ENCODE results near the gene MYOC. TPM values are rescaled to one million over a fixed set of nuclear protein-coding genes. Genes with fewer than 3 reads are reported as not detected.
"Not testable (repeated sequence)": the region's sequence is repeated elsewhere in the genome, so short reads cannot be mapped to it uniquely, and the experiment has no call there.

MYOC gene
- total RNA-seq, 3 donors from 2014 or later: 2.0 to 18.7 (median 4.9) TPM

GRCh38 chr1:171664976-171665375 is 12.5 kb upstream of the MYOC start:
- intact Hi-C loops (cut with DNase I; ENCODE audit: low total_unique reads): no loop called here
- Histone ChIP-seq H3K36me3 (no peaks in the 10 kb centered on the region), H3K27me3 (no peaks in the 10 kb centered on the region), H3K4me3 (no peak overlapping the region), H3K4me1 (no peaks in the 10 kb centered on the region), H3K9me3 (no peaks in the 10 kb centered on the region), H3K27ac (no peak overlapping the region)
- TF ChIP-seq POLR2A (IDR thresholded peaks at IDR 0.05): no peak
- TF ChIP-seq POLR2AphosphoS5 (IDR thresholded peaks at IDR 0.05): no peak
- no peak for TF ChIP-seq CTCF (IDR thresholded peaks at IDR 0.05)
- no peak for DNase-seq (ENCODE audit: low spot score in 2 of 2)

GRCh38 chr1:171663854-171664575 is 11.5 kb upstream of the MYOC start:
- intact Hi-C loops (cut with DNase I; ENCODE audit: low total_unique reads): no loop called here
- Histone ChIP-seq H3K27me3 (no peaks in the 10 kb centered on the region), H3K4me1 (no peaks in the 10 kb centered on the region), H3K36me3 (no peaks in the 10 kb centered on the region), H3K27ac (peak overlapping the region in 1 of 2 donors; percentile 55), H3K9me3 (no peaks in the 10 kb centered on the region), H3K4me3 (no peak overlapping the region)
- TF ChIP-seq CTCF (IDR thresholded peaks at IDR 0.05) (no peak), POLR2A (IDR thresholded peaks at IDR 0.05) (no peak), POLR2AphosphoS5 (IDR thresholded peaks at IDR 0.05) (no peak)
- no peak for DNase-seq (ENCODE audit: low spot score in 2 of 2)

GRCh38 chr1:171663036-171663853 is 10.8 kb upstream of the MYOC start:
- H3K36me3 ChIP-seq: no peaks in the 10 kb centered on the region
- no peaks in the 10 kb centered on the region for H3K9me3 ChIP-seq
- DNase-seq (ENCODE audit: low spot score in 2 of 2): no peak
- H3K4me3 ChIP-seq: no peak overlapping the region
- no peak for TF ChIP-seq POLR2AphosphoS5 (IDR thresholded peaks at IDR 0.05)
- intact Hi-C loops (cut with DNase I; ENCODE audit: low total_unique reads): no loop called here
- peak overlapping the region in 1 of 2 donors; percentile 55 for H3K27ac ChIP-seq
- no peaks in the 10 kb centered on the region for H3K27me3 ChIP-seq
- H3K4me1 ChIP-seq: no peaks in the 10 kb centered on the region

GRCh38 chr1:171661076-171661650 is 8.7 kb upstream of the MYOC start:
- H3K4me3 ChIP-seq: no peak overlapping the region
- intact Hi-C loops (cut with DNase I; ENCODE audit: low total_unique reads): no loop called here
- TF ChIP-seq POLR2AphosphoS5 (IDR thresholded peaks at IDR 0.05) (no peak), POLR2A (IDR thresholded peaks at IDR 0.05) (no peak), CTCF (IDR thresholded peaks at IDR 0.05) (no peak)
- H3K27me3 ChIP-seq: no peaks in the 10 kb centered on the region
- no peaks in the 10 kb centered on the region for H3K9me3 ChIP-seq
- no peaks in the 10 kb centered on the region for H3K36me3 ChIP-seq
- H3K4me1 ChIP-seq: no peaks in the 10 kb centered on the region
- H3K27ac ChIP-seq: no peak overlapping the region
- DNase-seq (ENCODE audit: low spot score in 2 of 2): no peak

- H3K4me3 ChIP-seq; H3K36me3 ChIP-seq; H3K9me3 ChIP-seq; H3K4me1 ChIP-seq; DNase-seq (ENCODE audit: low spot score in 2 of 2); intact Hi-C loops (cut with DNase I; ENCODE audit: low total_unique reads); H3K27me3 ChIP-seq: not testable (repeated sequence)
- peak overlapping the region; percentile 83 to 91 for H3K27ac ChIP-seq
These were observed 3.7 kb upstream of the MYOC start for GRCh38 chr1:171656206-171656605.

- H3K27ac ChIP-seq: peak overlapping the region; percentile 83 to 91
- peaks cover 4 to 5% of the 10 kb centered on the region in 2 donors for H3K4me1 ChIP-seq
These were observed 3.2 kb upstream of the MYOC start for GRCh38 chr1:171655746-171656116.

More at GRCh38 chr1:171655746-171656116, 3.2 kb upstream of the MYOC start:
- H3K9me3 ChIP-seq: no peaks in the 10 kb centered on the region
- H3K36me3 ChIP-seq: no peaks in the 10 kb centered on the region
- peak overlapping the region in 1 of 3 donors; percentile 47 for H3K4me3 ChIP-seq
- no peaks in the 10 kb centered on the region for H3K27me3 ChIP-seq
- intact Hi-C loops (cut with DNase I; ENCODE audit: low total_unique reads): no loop called here
- TF ChIP-seq POLR2A (IDR thresholded peaks at IDR 0.05): no peak
- TF ChIP-seq POLR2AphosphoS5 (IDR thresholded peaks at IDR 0.05): no peak
- TF ChIP-seq CTCF (IDR thresholded peaks at IDR 0.05): no peak
- no peak for DNase-seq (ENCODE audit: low spot score in 2 of 2)

Data from breast epithelium (tissue), 4 donors.